ENCODE measurements around the gene C1QTNF12. TPM values are rescaled to one million over a fixed set of nuclear protein-coding genes. Genes with fewer than 3 reads are reported as not detected.

The C1QTNF12 gene
- total and polyA plus RNA-seq, 2 of the 8 experiments (the other 6 are each of a cell fraction or from before 2014, with no cell fraction given) = 2.1 to 3.7 TPM

DNA sequence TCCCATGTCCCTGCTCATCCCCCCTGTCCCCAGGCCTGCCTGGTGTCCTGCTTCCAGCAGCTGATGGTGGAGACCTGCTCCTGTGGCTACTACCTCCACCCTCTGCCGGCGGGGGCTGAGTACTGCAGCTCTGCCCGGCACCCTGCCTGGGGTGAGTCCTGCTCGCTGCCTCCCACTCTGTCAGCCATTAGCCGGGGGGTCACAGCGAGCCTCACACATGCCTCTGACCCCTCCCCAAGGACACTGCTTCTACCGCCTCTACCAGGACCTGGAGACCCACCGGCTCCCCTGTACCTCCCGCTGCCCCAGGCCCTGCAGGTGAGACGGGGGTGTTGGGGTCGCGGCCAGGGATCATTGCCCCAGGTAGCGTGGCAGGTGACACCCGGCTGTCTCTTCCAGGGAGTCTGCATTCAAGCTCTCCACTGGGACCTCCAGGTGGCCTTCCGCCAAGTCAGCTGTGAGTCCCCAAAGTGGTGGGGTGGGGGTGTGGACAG lies 43.8 kb upstream of the C1QTNF12 start (continued):
- TF ChIP-seq JUN (IDR thresholded peaks at IDR 0.05; ENCODE audit: low read depth, low read length) (no peak), POLR2A (IDR thresholded peaks at IDR 0.05; ENCODE audit: control extremely low read depth in 1 of 2, low read depth in 2 of 2, low read length in 2 of 2) (no peak), RAD21 (IDR thresholded peaks at IDR 0.05 in 1 of 2, conservative IDR thresholded peaks at IDR 0.05 in 1 of 2; ENCODE audit: low read depth in 2 of 2, low read length in 2 of 2) (peak; percentile 52 to 62), BRCA1 (IDR thresholded peaks at IDR 0.05; ENCODE audit: low read depth, low read length) (no peak), TEAD4 (IDR thresholded peaks at IDR 0.05; ENCODE audit: low read depth, low read length) (no peak), SP2 (IDR thresholded peaks at IDR 0.05; ENCODE audit: low read length) (no peak), SIRT6 (IDR thresholded peaks at IDR 0.05; ENCODE audit: low read length) (no peak), KDM4A (IDR thresholded peaks at IDR 0.05; ENCODE audit: low read depth, low read length, severe bottlenecking) (no peak), GABPA (IDR thresholded peaks at IDR 0.05; ENCODE audit: borderline replicate concordance, insufficient read depth, low read length) (peak; percentile 68; the same call in 1 of the 2 replicates), POU5F1 (IDR thresholded peaks at IDR 0.05; ENCODE audit: low read depth, low read length) (no peak), NANOG (IDR thresholded peaks at IDR 0.05; ENCODE audit: insufficient read depth, low read depth, low read length, poor library complexity, severe bottlenecking) (no peak)
- TF ChIP-seq, protein P1, sequence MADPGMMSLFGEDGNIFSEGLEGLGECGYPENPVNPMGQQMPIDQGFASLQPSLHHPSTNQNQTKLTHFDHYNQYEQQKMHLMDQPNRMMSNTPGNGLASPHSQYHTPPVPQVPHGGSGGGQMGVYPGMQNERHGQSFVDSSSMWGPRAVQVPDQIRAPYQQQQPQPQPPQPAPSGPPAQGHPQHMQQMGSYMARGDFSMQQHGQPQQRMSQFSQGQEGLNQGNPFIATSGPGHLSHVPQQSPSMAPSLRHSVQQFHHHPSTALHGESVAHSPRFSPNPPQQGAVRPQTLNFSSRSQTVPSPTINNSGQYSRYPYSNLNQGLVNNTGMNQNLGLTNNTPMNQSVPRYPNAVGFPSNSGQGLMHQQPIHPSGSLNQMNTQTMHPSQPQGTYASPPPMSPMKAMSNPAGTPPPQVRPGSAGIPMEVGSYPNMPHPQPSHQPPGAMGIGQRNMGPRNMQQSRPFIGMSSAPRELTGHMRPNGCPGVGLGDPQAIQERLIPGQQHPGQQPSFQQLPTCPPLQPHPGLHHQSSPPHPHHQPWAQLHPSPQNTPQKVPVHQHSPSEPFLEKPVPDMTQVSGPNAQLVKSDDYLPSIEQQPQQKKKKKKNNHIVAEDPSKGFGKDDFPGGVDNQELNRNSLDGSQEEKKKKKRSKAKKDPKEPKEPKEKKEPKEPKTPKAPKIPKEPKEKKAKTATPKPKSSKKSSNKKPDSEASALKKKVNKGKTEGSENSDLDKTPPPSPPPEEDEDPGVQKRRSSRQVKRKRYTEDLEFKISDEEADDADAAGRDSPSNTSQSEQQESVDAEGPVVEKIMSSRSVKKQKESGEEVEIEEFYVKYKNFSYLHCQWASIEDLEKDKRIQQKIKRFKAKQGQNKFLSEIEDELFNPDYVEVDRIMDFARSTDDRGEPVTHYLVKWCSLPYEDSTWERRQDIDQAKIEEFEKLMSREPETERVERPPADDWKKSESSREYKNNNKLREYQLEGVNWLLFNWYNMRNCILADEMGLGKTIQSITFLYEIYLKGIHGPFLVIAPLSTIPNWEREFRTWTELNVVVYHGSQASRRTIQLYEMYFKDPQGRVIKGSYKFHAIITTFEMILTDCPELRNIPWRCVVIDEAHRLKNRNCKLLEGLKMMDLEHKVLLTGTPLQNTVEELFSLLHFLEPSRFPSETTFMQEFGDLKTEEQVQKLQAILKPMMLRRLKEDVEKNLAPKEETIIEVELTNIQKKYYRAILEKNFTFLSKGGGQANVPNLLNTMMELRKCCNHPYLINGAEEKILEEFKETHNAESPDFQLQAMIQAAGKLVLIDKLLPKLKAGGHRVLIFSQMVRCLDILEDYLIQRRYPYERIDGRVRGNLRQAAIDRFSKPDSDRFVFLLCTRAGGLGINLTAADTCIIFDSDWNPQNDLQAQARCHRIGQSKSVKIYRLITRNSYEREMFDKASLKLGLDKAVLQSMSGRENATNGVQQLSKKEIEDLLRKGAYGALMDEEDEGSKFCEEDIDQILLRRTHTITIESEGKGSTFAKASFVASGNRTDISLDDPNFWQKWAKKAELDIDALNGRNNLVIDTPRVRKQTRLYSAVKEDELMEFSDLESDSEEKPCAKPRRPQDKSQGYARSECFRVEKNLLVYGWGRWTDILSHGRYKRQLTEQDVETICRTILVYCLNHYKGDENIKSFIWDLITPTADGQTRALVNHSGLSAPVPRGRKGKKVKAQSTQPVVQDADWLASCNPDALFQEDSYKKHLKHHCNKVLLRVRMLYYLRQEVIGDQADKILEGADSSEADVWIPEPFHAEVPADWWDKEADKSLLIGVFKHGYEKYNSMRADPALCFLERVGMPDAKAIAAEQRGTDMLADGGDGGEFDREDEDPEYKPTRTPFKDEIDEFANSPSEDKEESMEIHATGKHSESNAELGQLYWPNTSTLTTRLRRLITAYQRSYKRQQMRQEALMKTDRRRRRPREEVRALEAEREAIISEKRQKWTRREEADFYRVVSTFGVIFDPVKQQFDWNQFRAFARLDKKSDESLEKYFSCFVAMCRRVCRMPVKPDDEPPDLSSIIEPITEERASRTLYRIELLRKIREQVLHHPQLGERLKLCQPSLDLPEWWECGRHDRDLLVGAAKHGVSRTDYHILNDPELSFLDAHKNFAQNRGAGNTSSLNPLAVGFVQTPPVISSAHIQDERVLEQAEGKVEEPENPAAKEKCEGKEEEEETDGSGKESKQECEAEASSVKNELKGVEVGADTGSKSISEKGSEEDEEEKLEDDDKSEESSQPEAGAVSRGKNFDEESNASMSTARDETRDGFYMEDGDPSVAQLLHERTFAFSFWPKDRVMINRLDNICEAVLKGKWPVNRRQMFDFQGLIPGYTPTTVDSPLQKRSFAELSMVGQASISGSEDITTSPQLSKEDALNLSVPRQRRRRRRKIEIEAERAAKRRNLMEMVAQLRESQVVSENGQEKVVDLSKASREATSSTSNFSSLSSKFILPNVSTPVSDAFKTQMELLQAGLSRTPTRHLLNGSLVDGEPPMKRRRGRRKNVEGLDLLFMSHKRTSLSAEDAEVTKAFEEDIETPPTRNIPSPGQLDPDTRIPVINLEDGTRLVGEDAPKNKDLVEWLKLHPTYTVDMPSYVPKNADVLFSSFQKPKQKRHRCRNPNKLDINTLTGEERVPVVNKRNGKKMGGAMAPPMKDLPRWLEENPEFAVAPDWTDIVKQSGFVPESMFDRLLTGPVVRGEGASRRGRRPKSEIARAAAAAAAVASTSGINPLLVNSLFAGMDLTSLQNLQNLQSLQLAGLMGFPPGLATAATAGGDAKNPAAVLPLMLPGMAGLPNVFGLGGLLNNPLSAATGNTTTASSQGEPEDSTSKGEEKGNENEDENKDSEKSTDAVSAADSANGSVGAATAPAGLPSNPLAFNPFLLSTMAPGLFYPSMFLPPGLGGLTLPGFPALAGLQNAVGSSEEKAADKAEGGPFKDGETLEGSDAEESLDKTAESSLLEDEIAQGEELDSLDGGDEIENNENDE (IDR thresholded peaks at IDR 0.05; ENCODE audit: insufficient replicate concordance, low read length) = no peak
